HG02938 (cell line): ENCODE results near the gene RRP1B.

Experiments
- ATAC-seq: cut with Tn5 transposase; IDR thresholded peaks from one replicate; pipeline ENCODE4 v1.9.1; 2021; ENCODE audit warnings: mild to moderate bottlenecking, moderate library complexity; ENCODE audit not compliant: unreplicated experiment

The RRP1B gene

DNA sequence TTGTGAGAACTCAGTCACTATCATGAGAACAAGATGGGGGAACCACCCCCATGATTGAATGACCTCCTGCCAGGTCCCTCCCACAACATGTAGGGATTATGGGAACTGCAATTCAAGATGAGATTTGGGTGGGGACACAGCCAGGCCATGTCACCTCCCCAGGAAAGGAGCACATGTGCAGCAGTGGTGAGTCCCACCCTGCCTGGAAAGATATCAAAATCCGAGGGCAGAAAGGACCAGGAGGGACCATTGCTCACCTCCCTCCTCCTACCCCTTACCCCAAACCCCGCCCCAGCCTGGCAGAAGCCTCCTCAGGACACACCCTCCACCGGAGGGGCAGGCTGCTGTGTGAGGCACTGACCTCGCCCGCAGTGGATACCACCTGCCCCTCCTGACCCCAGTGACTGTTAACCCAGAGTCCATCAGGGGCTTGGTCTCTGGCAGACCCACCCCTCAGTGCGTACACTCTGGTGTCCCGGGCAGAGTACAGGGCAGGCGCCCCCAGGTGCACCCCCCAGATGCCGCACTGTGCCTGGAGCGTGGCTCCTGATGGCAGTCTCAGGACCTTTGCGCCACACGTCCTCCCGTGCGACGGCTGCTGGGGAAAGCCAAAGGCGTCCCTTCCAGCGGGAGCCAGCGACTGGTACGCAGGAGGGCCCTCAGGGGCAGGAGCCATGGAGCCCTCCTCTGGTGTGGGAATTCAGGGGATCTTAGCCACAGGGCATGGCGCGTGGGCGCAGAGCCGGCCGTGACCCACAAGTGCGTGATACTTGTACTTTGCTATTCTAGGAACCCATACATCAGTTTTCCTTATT, 80.5 kb downstream of the RRP1B start:
- ATAC-seq: no peak

DNA sequence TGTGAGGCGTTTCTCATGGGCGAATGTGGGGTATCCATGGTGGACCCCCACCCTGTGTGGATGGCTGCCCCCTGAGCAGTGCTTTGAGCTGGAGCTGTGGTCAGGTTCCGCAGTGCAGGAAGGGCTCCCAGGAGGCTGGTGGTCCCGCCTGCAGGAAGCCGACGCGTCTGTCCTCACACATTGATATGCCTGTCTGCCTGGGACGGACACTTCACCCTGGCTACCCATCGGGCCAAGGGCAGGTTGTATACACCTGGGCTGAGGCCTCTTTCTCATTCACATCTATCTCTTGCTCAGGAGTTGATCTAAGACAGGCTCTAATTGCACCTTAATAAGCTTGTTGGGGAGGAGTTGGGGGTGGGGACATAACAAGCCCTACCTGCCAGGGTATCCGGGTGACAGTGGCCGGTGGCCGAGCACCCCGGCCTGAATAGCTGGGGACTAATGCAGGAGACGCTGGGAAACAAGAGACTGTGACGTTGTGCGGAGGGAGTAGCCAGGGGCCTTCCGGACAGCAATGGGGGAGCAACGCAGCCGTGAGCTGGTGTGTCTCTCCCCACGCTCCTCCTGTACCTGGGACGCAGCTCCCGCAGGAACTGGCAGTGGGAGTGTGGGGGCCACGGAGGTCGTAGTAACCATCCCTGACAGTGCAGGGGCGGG, 81.3 kb downstream of the RRP1B start:
- ATAC-seq: no peak

DNA sequence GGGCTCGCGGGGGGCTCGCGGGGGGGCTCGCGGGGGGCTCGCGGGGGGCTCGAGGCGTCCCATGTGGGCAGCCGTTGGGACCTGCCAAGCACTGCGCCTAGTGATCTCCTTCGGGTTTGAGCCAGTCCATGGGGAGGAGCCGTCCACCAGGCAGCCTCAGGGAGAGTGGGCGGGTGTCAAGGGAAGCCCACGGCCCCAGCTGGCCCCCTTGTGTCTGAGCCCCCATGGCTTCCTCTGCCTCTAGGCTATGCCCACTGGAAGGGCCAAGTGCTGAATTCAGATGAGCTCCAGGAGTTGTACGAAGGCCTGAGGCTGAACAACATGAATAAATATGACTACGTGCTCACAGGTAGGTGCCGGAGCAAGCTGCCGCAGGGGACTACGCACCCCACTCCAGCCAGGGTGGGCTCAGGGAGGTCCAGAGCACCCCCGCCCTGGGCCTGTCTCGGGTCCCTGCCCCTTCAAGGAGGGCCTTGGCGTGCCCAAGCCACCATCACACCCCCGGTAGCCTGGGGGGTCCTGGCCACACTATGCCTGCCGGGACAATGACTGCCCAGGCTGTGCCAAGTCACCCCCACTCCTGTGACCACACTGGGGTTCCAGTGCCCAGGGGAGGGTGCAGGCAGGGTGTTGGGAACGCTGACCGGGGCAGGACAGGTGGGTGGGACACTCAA, 82.2 kb downstream of the RRP1B start:
- no peak for ATAC-seq

DNA sequence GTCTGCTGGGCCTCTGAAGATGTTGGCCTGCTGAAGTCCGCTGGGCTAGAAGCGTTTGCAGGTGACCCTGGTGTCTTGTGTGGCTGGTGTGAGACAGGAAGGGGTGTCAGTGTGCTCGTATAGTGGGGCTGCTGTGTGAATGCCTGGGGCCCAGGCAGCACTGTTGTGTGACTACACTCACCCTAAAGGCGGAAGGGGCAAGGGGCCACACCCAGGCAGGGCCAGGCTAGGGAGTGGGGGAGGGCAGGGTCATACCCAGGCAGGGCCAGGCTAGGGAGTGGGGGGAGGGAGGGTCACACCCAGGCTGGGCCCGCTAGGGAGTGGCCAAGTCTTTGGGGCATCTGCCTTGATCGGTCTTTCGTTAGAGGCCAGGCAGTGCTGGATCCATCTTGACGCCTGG, 84.6 kb downstream of the RRP1B start:
- no peak for ATAC-seq

DNA sequence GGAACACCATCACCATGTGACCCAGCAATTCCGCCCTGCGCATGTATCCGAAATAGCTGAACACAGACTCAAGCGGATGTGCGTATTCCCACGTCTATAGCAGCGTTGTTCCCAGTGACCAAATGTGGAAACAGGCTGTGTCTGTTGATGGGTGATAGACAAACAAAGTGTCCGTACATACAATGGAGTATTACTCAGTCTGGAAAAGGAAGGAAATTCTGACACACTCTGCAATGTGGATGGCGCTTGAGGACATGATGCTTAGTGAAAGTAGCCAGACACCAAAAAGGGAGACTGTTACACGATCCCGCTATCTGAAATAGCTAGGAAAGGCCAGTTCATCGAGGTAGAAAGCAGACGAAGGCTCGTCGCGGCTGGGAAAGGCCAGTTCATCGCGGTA, 85.4 kb downstream of the RRP1B start:
- ATAC-seq: no peak
